Keratinocyte (primary cell): Measurements from ENCODE around the gene GPX5. TPM values are rescaled to one million over a fixed set of nuclear protein-coding genes. Genes with fewer than 3 reads are reported as not detected.

ENCODE experiments used
- DNase-seq: peaks from one replicate; pipeline ENCODE4 v3.0.0-alpha.2; 2011; ENCODE audit warnings: low read depth, missing footprints, low spot score
- FAIRE-seq: peaks from 2 replicates; lab custom pipeline; 2011; peaks lifted over from hg19 to GRCh38; lab: Jason Lieb, UNC
- H2AFZ ChIP-seq: 2 replicates; pipeline ENCODE4 v1.6.0; 2012; ENCODE audit warnings: low read length, control low read depth, inconsistent platforms; ENCODE audit not compliant: control insufficient read depth
- H3K27ac ChIP-seq: 2 replicates; pipeline ENCODE4 v1.5.1; 2011; ENCODE audit warnings: low read length; ENCODE audit not compliant: control insufficient read depth, insufficient read depth
- H3K27me3 ChIP-seq: 3 replicates; pipeline ENCODE4 v1.6.0; 2011; ENCODE audit warnings: low read length; ENCODE audit not compliant: control insufficient read depth, insufficient read depth; ENCODE audit errors: extremely low read depth
- H3K36me3 ChIP-seq, 2 experiments: 2 replicates in 1 of 2; 3 replicates in 1 of 2; pipeline ENCODE4 v1.5.1; 2011; ENCODE audit warnings: low read length in 2 of 2, mild to moderate bottlenecking in 1 of 2; ENCODE audit not compliant: control insufficient read depth in 2 of 2, insufficient read depth in 2 of 2; ENCODE audit errors: extremely low read depth in 1 of 2
- H3K4me1 ChIP-seq: 3 replicates; pipeline ENCODE4 v1.5.1; 2011; ENCODE audit warnings: low read length; ENCODE audit not compliant: control insufficient read depth, insufficient read depth; ENCODE audit errors: extremely low read depth
- H3K4me2 ChIP-seq: 3 replicates; pipeline ENCODE4 v1.6.0; 2011; ENCODE audit warnings: low read depth, low read length; ENCODE audit not compliant: control insufficient read depth, insufficient read depth; ENCODE audit errors: extremely low read depth
- H3K4me3 ChIP-seq, 3 experiments: fragments of 200-600 bp in 1 of 3; sonication (generic) in 1 of 3; 2 replicates in 2 of 3; 3 replicates in 1 of 3; pipeline ENCODE4 v1.5.1; 2011 to 2016; ENCODE audit warnings: low read length in 3 of 3, mild to moderate bottlenecking in 3 of 3, control low read depth in 2 of 3, inconsistent platforms in 1 of 3, low read depth in 1 of 3, mixed read lengths in 1 of 3, mixed run types in 1 of 3, moderate library complexity in 1 of 3; ENCODE audit not compliant: control insufficient read depth in 2 of 3, insufficient read depth in 2 of 3; ENCODE audit errors: extremely low read depth in 1 of 3
- H3K79me2 ChIP-seq: 2 replicates; pipeline ENCODE4 v1.6.0; 2012; ENCODE audit warnings: low read length; ENCODE audit not compliant: control insufficient read depth, insufficient read depth
- H3K9ac ChIP-seq: 3 replicates; pipeline ENCODE4 v1.6.0; 2011; ENCODE audit warnings: low read length; ENCODE audit not compliant: control insufficient read depth, insufficient read depth; ENCODE audit errors: extremely low read depth
- H3K9me1 ChIP-seq: 3 replicates; pipeline ENCODE4 v1.6.0; 2011; ENCODE audit warnings: low read length; ENCODE audit not compliant: control insufficient read depth, insufficient read depth; ENCODE audit errors: extremely low read depth
- H3K9me3 ChIP-seq: 2 replicates; pipeline ENCODE4 v1.5.1; 2012; ENCODE audit warnings: low read depth, low read length; ENCODE audit not compliant: control insufficient read depth
- H4K20me1 ChIP-seq: 3 replicates; pipeline ENCODE4 v1.6.0; 2011; ENCODE audit warnings: low read length; ENCODE audit not compliant: control insufficient read depth, insufficient read depth; ENCODE audit errors: extremely low read depth
- EZH2 ChIP-seq: IDR thresholded peaks from one replicate; pipeline ENCODE4 v1.6.1; 2012; ENCODE audit warnings: inconsistent platforms, mild to moderate bottlenecking, low read length, moderate library complexity
- dilution Hi-C: fragments of 300-500 bp; cut with MboI; formaldehyde crosslinking; loops from one replicate; pipeline ENCODE4 v1.7.0; 2020; ENCODE audit warnings: low sequenced_read_pairs; ENCODE audit not compliant: extremely low pct_ligation_motif_present
- polyA plus RNA-seq, 5 experiments: library from polyadenylated mRNA; depleted of rRNA in 3 of 5; stranded (reverse) in 3 of 5; stranded (forward) in 1 of 5; unstranded in 1 of 5; fragments of >200 nt; gene quantifications; 1 replicate in 1 of 5; 2 replicates in 3 of 5; 3 replicates in 1 of 5; pipeline versions ENCODE4 v1.2.1 to v1.2.3, GENCODE V29; 2011 to 2012; ENCODE audit warnings: missing spikeins in 2 of 5, low read depth in 1 of 5, low replicate concordance in 1 of 5
- TF ChIP-seq, protein P1 (sequence below), 3 experiments: IDR thresholded peaks in 1 of 3; conservative IDR thresholded peaks in 1 of 3; optimal IDR thresholded peaks in 1 of 3; 2 replicates in 2 of 3; 3 replicates in 1 of 3; pipeline versions ENCODE3 to v1.5.1; 2011; ENCODE audit warnings: low read length in 3 of 3, mild to moderate bottlenecking in 3 of 3, moderate library complexity in 2 of 3, control low read depth in 1 of 3, inconsistent platforms in 1 of 3; ENCODE audit not compliant: insufficient read depth in 2 of 3; ENCODE audit errors: extremely low read depth in 1 of 3

GPX5 gene
- polyA plus RNA-seq, 1 donor (not counting 4 experiments of a cell fraction or from before 2014, with no cell fraction given) = not detected

DNA sequence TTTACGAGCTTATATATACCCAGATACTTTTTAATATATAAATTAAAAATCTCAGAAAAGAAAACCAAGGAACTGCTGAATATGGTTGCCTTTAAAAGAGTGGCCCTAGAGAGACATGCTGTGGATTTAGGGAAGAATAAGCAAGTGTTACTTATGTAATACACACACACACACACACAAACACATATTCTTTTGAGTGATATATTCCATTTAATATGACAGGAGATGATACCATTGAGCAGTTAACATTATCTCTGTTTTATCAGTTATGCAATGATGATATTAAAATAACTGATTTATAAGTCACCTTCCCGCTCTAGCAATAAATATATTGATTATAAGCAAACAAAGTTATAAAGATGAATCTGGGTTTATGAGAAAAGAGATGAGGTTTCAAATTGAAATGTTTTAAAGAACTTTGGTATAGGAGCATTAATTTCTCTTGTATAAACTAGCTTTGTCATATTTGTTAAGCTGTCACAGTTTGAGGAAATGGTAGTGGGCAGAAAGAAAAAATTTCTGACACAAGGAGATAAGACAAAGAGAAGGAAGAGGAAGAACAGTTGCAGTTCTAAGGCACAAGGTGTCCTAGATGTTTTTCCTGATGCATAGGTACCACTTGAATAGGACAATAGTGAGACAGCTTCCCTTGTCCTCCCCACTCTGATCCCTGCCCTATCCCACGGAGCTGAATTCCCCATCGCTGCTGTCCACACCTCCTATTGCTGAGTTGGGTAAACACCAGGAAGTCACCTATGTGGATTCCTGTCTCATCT lies 26.4 kb downstream of the GPX5 start:
- no peaks in the 10 kb centered on the region for H3K36me3 ChIP-seq
- no peak overlapping the region for H3K27ac ChIP-seq
- peaks cover 23% of the 10 kb centered on the region for H3K27me3 ChIP-seq
- H3K9ac ChIP-seq = no peak overlapping the region
- dilution Hi-C loops = no loop called here
- FAIRE-seq = no peak
- peaks cover 2% of the 10 kb centered on the region for H3K4me1 ChIP-seq
- DNase-seq = no peak
- no peaks in the 10 kb centered on the region for H3K79me2 ChIP-seq
- no peak overlapping the region for H2AFZ ChIP-seq
- H3K9me1 ChIP-seq = no peaks in the 10 kb centered on the region
- H3K4me2 ChIP-seq = no peak overlapping the region
- H3K4me3 ChIP-seq = no peak overlapping the region
- no peaks in the 10 kb centered on the region for H4K20me1 ChIP-seq
- TF ChIP-seq, protein P1, sequence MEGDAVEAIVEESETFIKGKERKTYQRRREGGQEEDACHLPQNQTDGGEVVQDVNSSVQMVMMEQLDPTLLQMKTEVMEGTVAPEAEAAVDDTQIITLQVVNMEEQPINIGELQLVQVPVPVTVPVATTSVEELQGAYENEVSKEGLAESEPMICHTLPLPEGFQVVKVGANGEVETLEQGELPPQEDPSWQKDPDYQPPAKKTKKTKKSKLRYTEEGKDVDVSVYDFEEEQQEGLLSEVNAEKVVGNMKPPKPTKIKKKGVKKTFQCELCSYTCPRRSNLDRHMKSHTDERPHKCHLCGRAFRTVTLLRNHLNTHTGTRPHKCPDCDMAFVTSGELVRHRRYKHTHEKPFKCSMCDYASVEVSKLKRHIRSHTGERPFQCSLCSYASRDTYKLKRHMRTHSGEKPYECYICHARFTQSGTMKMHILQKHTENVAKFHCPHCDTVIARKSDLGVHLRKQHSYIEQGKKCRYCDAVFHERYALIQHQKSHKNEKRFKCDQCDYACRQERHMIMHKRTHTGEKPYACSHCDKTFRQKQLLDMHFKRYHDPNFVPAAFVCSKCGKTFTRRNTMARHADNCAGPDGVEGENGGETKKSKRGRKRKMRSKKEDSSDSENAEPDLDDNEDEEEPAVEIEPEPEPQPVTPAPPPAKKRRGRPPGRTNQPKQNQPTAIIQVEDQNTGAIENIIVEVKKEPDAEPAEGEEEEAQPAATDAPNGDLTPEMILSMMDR (optimal IDR thresholded peaks at IDR 0.05 in 1 of 3, IDR thresholded peaks at IDR 0.05 in 1 of 3, conservative IDR thresholded peaks at IDR 0.05 in 1 of 3; ENCODE audit: extremely low read depth in 1 of 3, insufficient read depth in 2 of 3, low read length in 3 of 3) = no peak
- TF ChIP-seq EZH2 = no peak
- no peaks in the 10 kb centered on the region for H3K9me3 ChIP-seq

GRCh38 chr6:28553384-28553985 lies 27.8 kb downstream of the GPX5 start:
- no peaks in the 10 kb centered on the region for H3K36me3 ChIP-seq
- H3K27me3 ChIP-seq = peaks cover 23% of the 10 kb centered on the region
- TF ChIP-seq EZH2 = no peak
- TF ChIP-seq, protein P1 (optimal IDR thresholded peaks at IDR 0.05 in 1 of 3, IDR thresholded peaks at IDR 0.05 in 1 of 3, conservative IDR thresholded peaks at IDR 0.05 in 1 of 3; ENCODE audit: extremely low read depth in 1 of 3, insufficient read depth in 2 of 3, low read length in 3 of 3) = no peak
- FAIRE-seq = no peak
- H3K79me2 ChIP-seq = no peaks in the 10 kb centered on the region
- dilution Hi-C loops = no loop called here
- H2AFZ ChIP-seq = no peak overlapping the region
- H3K9me1 ChIP-seq = no peaks in the 10 kb centered on the region
- peak overlapping the region; percentile 74 for H3K4me2 ChIP-seq
- H3K4me1 ChIP-seq = peaks cover 2% of the 10 kb centered on the region
- peak overlapping the region in 1 of 3 experiments; percentile 60 for H3K4me3 ChIP-seq
- no peak overlapping the region for H3K27ac ChIP-seq
- H3K9ac ChIP-seq = no peak overlapping the region
- H3K9me3 ChIP-seq = no peaks in the 10 kb centered on the region
- no peaks in the 10 kb centered on the region for H4K20me1 ChIP-seq
- DNase-seq = no peak
